Measurements from ENCODE around the gene TSPEAR.

TSPEAR gene

DNA sequence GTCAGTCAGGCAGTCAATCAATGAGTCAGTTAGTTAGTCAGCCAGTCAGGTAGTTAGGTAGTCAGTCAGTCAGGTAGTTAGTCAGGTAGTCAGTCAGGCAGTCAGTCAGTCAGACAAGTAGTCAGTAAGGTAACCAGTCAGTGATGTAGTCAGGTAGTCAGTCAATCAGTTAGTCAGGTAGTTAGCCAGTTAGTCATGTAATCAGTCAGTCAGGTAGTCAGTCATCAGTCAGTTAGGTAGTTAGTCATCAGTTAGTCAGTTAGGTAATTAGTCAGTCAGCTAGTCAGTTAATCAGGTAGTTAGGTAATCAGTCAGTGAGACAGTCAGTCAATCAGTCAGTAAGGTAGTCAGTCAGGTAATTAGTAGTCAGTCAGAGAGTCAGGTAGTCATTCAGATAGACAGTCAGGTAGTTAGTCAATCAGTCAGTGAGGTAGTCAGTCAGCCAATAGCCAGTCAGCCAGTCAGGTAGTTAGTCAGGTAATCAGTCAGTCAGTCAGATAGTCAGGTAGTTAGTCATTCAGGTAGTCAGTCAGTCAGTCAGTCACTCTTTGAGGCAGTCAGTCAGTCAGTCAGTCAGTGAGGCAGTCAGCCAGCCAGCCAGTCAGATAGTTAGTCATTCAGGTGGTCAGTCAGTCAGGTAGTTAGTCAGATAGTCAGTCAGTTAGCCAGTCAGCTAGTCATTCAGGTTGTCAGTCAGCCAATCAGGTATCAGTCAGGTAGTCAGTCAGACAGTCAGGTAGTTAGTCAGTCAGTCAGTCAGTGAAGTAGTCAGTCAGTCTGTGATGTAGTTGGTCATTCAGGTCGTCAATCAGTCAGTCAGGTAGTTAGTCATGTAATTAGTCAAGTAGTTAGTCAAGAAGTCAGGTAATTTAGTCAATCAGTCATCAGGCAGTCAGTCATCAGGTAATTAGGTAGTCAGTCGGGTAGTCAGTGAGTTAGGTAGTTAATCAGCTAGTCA is 186.7 kb downstream of the TSPEAR start:
- DNase-seq: no peak

DNA sequence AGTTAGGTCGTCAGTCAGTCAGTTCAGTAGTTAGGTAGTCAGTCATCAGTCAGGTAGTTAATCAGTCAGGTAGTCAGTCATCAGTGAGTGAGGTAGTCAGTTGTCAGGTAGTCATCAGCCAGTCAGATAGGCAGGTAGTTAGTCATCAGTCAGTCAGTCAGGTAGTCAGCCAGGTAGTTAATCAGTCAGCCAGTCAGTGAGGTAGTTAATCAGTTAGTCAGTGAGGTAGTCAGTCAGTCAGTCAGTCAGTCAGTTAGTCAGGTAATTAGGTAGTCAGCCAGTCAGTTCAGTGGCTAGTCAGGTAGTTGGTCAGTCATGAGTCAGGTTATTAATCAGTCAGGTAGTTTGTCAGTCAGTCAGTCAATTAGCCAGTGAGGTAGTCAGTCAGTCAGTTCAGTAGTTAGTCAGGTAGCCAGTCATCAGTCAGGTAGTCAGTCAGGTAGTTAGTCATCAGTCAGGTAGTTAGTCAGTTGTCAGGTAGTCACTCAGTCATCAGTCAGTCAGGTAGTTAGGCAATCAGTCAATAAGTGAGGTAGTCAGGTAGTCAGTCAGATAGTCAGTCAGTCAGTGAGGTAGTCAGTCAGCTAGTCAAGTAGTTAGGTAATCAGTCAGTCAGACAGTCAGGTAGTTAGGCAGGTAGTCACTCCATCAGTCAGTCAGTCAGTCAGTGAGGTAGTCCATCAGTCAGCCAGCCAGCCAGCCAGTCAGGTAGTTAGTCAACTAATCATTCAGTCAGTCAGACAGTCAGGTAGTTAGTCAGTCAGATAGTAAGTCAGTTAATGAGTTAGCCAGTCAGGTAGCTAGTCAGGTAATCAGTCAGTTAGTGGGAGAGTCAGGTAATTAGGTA is 187.6 kb downstream of the TSPEAR start:
- DNase-seq: no peak

DNA sequence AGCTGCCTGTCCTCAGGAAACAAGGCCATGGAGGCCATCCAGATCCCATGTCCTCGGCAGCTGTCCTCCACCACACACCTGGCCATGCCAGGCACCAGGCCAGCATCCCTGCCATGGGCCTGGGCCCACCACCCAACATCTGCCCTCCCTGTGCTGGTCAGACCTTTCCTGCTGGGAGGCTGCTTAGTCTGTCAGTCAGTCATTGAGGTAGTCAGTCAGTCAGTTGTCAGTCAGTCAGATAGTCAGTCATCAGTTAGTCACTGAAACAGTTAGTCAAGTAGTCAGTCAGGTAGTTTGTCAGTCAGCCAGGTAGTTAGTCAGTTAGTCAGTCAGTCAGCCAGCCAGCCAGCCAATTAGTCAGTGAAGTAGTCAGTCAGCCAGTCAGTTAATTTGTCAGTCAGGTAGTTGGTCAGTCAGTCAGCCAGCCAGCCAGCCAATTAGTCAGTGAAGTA is 188.6 kb downstream of the TSPEAR start:
- DNase-seq: no peak

DNA sequence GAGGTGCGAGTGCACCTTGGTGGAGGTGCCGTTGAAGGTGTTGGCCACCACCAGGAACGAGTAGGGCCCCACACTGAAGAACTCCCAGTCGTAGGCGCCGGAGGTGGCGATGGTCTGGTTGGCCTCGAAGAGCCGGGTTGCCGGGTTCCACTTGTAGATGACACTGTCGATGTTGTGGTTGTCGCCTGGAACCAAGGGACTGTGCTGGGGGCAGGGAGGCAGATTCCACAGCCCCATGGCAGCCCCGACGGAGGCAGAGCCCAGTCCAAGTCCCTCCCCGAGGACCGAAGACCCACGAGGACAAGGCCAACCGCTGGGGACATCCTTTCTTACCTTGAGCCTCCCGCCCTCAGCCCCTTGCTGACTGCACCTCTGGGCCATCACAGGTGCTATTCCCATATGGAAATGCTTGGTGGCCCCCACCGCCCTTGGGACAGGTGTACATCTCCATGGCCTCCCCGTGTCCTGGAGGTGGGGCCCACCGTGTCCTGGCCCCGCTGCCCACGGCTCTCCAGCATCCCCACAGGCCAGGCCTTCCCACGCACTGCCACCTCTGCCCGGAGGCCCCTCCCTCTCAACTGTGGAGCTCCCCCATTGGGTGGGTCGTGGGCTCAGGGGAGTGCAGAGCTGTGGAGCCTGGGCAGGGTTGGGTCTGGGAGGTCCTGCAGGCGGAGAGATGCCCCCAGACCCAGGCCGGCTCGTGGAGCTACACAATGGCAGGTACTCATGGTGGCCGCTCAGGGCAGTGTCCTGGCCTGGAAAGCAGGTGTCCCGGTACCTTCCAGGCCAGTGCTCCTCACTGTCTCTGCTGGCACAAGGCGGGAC is 189.2 kb downstream of the TSPEAR start:
- no peak for DNase-seq

DNA sequence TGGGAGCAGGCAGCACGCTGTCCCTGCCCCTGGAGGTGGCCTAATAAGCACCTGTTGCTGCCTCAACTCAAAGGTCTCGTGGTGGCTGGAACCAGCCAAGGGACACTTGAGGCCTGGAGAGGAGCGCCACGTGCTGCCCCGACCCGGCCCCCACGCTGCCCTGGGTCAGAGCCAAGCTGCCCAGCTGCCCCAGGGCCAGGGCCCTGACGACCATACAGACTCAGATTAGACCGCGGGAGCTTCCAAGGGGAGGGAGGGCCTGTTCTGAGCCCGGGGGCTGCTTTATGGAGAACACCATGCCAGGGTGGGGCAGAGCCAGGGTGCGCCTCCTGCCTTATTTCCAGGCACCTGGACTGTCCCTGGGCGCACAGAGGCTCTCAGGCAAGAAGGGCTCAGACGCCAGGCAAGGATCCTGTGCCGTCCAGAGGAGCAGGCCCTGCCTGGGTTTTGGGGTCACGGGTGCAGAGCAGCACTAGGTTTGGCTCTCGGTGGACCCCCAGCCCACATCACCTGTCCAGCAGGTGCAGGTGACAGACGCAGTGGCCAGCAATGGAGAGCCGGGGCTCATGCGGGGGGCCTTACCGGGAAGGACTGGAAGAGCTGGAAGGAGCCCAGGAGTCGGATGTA is 190.0 kb downstream of the TSPEAR start:
- no peak for DNase-seq

DNA sequence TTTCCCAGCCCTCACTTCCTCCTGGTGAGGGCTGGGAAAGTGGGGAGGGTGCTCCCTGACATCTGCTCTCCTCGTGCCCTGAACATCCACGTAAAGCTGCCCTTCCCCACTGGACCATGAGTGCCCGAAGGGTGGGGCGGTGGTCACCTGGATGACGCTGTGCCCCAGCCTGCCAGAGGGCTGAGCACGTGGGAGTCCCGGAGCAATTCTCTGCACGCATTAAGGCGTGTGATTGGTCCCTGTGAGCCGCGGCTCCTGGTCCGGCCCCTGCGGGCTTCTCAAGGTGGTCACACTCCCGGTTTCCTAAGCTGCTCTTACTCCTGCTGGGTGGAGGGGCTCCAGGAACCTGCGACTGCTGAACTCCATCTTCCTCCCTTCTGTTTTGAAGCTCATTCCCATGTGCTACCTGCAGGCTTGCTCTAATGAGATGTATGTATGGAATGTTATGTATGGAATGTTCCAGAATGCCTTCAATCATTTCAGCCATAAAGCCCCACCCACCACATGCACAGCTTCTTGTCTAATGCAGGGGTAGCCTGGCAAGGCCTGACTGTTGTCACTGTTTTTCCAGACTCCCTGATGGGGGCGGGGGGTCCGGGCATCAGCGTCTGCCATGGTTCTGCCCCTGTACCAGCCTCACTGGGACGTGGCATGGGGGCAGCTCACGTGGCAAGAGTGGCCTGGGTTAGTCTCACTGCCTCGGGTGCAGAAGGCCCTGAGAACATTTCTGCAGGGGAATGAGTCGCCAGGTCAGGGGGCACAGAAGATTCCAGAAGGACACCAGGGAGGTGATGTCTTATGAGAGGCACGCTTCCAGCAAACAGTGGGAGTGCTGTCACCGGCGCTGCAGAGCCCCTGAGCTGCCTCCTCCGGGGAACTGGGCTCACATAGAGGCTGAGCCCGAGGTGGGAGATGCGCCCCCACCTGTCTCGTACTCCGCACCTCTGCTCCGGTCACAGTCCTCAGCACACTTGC is 190.8 kb downstream of the TSPEAR start:
- DNase-seq: no peak

DNA sequence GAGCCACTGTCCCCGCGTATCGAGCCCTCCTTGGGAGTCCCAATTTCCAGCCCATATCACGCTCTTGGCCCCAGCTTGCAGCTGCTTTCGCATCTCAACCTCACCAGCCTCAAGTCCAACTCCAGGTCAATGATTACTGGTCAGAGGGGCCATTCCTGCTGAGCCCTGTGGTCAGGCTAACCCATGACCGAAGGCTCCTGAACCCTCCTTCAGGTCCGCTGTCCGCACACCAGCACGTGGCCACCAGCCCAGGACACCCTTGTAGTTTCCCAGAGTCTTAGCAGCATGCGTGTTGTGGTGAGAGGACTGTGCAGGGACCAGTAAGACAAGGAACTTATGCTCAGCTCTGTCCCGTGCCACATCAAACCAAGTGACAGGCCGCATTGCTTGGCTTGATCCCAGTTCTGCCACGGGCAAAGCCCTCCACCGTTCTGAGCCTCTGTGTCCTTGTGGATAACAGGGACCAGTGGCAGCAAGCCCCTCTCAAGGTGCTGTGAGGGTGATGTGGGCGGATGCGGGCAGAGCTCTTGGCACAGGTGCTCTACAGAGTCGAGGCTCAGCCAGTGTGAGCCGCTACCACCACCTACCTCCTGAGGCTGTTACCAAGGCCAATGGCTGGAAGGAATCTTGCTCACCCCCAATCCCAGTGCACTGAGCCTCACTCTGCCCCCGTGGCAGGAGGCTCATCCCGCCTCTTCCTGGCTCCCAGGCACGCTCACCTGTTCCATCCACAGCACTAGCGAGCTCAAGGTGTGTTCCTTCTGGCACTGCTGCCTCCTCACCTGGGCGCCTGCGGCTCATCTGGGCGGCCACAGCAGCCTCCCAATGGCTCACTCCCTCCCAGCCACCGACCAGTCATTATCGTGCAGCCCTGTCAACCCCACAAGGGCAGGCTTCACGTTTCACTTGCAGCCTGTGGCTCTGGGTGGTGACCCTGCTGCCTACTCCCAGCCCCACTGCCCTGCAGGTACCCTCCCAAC is 191.7 kb downstream of the TSPEAR start:
- no peak for DNase-seq

DNA sequence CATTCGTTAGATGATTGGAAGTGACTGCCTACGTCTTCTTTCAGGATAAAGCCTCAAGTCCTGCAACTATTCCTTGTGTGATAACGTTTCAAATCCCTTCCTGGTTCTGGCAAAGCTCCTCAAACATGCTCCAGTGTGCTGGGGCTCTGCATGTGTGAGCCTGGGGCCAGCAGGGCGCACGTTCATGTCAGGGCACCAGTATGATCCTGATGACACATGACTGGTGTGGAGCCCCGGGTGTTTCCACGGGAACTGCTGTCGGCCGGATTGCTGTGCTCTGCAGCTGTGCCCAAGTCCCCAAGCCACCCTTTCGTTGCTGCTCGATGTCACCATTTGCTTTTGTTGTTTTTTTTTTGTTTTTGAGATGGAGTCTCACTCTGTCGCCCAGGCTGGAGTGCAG is 192.7 kb downstream of the TSPEAR start:
- DNase-seq: no peak

DNA sequence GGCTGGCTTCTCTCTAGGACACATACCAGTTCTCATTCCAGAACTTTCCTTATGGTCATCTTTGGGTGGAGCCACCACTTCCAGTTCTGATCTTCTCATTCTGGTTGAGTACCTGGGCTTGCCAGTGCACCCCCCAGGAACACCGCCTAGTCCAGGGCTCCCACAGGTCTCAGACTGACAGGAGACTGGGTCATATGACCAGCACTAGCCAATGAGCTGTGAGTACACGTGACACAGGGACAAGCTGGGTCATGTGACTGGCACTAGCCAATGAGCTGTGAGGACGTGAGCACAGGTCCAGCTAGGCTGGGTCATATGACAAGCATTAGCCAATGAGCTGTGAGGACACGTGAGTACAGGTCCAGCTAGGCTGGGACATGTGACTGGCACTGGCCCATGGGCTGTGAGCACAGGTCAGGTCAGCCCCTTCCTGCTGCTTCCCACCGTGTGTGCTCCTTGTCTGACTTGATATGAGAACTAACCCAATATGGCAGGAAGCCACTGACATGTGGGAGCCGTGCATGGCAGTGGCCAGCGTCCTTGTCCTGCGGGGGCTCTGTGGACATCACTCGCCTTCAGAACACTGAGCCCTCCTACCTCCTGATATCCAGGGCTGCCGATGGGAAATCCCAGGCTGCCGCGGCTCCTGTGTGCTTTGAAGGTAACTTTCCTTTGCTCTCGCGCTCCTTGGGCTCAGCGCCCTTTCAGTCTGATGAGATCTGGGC is 194.0 kb downstream of the TSPEAR start:
- no peak for DNase-seq

DNA sequence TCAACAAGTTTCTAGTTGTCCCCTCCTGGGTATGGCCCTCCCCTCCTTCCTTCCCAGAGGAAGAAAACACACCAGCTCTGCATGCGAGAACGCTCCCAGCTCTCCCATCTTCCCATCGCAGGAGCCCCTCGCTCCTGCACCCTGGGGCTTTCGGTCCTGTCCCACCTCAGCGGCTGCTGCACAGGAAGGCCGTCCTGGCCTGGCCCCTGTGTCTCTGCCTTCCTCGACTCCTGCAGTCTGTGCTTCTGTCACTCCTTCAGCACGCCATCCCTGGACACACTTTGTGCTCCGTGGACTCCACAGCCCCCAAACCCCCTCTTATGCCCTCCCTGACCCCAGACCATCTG is 194.6 kb downstream of the TSPEAR start:
- DNase-seq: no peak

DNA sequence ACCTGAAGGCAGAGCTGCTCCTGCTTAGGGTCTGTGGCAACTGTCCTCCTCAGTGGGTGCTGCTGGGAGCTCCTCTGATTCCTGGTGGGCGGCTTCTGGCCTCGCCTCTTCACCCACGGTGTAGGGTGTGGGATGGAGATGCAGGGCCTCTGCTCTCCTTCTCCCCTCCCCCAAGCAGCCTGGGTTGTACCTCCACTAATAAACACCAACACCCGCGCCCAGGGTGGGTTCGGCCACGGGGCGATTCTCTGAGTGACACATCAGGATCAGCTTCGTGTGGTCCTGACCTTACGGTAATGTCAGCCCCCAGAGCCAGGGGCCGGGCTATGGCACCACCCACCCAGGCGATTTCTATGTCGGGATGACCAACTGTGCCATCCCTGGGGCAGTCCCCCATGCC is 195.0 kb downstream of the TSPEAR start:
- no peak for DNase-seq

DNA sequence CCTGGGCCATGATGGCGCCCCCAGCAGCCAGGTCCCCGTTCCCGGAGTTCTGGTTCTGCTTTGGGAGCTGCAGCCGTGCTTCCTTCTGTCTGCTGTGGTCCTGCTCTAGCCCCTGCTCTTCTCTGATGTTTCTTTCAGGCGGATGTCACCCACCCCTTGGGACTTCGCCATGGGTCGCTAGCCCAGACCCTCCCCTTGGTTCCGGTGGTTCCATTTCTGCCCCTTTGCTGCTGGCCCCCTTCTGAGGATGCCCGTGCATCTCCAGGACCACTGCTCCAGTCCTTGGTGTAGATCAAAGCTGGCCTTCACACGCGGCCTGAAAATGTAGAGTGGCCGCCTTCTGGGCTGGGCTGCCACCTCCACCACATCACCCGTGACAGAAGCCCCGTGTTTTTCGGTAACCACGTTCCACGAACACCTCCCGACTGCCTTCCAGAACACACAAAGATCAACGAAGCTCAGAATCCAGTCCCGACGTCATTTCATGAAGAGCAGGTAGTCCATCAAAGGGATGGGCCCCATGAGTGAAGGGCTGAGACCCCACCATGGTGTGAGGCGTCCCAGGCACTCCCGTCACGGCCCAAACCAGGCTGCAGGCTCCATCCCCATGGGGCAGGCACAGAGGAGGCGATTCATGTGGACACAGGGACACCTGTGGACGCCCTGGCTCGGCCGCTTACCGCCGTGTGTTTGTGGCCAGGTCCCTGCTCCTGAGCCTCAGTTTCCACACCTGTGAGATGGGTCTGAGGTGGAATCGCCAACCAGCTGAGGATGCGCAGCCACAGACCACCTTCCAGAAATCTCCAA is 195.8 kb downstream of the TSPEAR start:
- DNase-seq: no peak

DNA sequence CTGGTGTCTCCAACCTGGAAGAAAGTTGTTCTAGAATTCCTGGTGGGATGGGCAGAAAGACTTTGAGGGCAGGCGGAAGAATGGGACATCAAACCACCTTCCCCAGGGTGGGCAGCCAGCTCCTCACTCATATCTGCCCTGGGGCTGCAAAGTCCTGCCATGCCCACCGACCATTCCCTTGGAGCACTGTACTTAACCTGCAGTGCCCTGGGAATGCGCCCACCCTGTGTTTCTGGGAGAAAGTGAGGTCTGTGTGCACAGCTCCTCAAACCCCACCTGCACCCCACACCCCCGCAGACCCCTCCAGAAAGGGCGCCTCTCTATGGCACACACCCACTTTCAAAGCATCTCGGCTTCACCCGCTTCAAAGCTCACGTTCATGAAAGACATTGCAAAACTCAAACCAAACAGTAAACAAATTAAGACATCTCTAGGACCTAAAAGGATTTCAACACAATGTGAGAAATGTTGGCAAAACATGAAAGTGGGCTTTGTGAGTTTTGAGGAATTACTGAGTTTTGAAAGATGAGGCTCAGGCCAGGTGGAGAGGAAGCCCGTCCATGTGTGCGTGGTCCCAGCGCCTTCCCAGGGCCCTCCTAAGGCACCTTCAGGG is 196.5 kb downstream of the TSPEAR start:
- no peak for DNase-seq

DNA sequence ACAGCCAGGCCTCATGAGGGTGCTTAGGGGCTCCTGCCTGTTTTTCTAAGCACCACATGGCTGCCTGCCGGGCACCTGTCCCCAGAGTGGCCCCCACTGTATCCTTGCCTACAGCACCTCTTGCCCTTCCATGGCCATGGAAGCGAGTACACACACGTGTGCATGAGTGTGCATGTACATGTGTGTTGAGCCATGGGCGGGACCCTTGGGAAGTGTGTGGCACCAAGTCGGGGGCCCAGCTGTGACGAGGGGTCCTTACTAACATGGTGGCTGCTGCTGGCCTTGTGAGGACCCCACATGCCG is 197.2 kb downstream of the TSPEAR start:
- DNase-seq: no peak

DNA sequence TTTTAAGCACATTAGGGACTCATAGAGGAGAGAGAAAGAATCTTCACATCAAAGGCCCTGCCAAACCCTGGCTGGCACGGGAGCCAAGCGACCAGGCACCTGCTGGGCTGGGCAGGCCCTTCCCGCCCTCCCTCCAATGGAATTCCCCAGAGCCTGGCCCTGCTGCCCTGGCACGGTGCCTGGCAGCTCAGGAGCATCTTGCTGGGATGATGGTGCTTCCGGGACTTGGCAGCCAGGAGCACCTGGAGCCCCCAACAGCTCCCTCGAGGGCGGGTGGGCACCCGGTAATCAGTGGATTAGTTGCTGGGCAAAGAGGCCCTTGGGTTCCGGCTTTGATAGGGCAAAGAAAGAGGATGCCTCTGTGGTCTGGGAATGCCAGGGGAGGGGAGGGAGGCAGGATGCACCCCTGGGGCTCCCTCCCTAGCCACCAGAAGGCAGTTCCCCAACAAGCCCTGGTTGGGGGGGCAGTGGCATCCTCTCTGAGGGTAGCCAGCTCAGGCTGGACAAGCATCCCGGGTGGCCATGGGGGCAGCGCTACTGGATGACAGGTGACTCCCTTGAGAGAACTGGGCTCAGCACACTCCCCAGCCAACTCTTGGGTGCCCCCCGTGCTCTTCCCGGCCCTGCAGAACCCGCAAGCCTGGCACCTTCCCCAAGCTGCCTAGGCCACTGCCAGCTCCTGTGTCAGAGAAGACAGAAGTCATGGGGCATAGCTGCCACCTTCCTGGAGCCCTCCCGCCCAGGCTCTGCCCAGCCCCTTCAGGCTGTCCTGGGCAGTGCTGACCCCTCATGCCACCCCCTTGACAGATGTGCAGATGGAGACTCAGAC is 197.8 kb downstream of the TSPEAR start:
- peak; percentile 56 for DNase-seq

DNA sequence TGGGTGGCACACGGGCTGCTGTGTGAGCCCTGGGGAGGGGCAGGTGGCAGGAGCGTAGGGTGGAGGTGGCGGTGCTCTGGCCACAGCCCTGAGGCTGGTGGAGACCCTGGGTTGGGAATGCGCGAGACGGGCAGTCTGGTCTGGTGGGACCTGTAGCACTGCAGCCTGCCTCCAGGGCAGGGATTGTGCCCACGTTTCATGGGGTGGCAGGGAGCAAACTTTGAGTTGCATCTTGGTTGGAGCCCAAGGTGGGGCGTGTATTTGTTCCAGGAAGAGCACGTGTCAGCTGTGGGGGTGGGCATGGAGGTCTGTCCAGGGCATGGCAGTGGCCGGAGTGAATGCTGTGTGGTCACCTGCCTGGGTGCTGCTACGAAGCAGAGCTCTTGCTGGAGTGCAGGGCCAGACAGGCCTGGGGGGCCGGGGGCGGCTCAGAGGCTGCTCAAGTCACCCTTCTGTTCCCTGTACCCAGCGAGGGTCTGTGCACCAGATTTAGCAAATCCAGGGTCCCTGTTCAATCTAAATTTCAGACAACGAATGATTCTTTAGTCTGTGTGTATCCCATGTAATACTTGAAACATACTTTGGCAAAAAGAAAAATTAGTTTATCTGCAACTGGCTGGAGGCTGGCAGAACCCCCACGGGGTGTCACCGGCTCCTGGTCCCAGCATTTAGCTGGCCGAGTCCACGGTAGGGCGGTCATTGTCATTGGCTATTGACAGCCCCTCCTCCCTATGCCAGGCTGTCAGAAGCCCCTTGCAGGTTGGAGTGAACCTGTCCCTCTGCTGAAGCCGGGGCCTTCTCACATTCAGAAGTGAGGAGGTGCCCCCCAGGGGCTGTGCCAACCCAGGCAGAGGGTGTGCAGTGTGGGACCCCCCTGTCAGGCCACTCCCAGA is 198.6 kb downstream of the TSPEAR start:
- DNase-seq: no peak
